ENCODE results near the gene HOXB3.

The HOXB3 gene

GRCh38 chr17:48608494-48608834 lies 18.4 kb upstream of the HOXB3 start:
- in situ Hi-C loops (cut with HindIII; ENCODE audit: low sequenced_read_pairs): no loop called here
- H3K4me3 ChIP-seq (ENCODE audit: low read depth, low read length): no peak overlapping the region
- DNase-seq (ENCODE audit: low read depth): no peak
- no peak for TF ChIP-seq CTCF (IDR thresholded peaks at IDR 0.05; ENCODE audit: low read depth, low read length, missing control alignments)

DNA sequence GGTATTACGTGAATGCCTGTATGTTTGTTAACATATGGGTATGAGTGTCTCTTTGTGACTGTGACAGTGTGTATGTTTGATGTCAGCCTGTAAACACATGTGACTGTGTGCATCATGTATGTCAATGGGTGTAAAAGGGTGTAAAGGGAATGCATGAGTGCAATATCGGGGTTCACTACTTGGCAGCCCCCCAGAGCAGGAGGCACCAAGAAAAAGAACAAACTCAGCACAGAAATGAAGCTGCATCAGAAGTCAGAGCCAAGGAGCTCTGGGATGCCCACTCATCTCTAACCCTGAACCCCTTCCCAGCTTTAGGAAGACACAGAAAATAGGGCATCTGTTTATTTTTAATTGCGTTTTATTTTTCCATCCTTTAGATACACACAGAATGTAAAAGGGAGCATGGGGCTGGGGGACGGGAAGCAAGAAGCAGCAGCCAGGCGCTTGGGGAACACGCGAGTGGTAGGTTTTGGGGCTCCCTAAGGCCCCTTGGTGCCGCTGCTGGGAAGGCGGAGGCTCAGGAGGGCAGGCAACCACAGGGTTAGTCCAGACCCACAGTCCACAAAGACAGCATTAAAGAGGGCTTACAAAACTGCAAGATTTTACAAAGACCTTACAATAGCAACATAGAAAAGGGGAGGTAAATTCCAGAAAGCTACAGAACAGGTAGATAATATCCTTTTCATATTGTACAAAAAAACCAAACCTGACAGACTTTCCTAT lies 17.0 kb upstream of the HOXB3 start:
- TF ChIP-seq CTCF (IDR thresholded peaks at IDR 0.05; ENCODE audit: low read depth, low read length, missing control alignments): no peak
- DNase-seq (ENCODE audit: low read depth): no peak
- in situ Hi-C loops (cut with HindIII; ENCODE audit: low sequenced_read_pairs): no loop called here
- H3K4me3 ChIP-seq (ENCODE audit: low read depth, low read length): no peak overlapping the region

DNA sequence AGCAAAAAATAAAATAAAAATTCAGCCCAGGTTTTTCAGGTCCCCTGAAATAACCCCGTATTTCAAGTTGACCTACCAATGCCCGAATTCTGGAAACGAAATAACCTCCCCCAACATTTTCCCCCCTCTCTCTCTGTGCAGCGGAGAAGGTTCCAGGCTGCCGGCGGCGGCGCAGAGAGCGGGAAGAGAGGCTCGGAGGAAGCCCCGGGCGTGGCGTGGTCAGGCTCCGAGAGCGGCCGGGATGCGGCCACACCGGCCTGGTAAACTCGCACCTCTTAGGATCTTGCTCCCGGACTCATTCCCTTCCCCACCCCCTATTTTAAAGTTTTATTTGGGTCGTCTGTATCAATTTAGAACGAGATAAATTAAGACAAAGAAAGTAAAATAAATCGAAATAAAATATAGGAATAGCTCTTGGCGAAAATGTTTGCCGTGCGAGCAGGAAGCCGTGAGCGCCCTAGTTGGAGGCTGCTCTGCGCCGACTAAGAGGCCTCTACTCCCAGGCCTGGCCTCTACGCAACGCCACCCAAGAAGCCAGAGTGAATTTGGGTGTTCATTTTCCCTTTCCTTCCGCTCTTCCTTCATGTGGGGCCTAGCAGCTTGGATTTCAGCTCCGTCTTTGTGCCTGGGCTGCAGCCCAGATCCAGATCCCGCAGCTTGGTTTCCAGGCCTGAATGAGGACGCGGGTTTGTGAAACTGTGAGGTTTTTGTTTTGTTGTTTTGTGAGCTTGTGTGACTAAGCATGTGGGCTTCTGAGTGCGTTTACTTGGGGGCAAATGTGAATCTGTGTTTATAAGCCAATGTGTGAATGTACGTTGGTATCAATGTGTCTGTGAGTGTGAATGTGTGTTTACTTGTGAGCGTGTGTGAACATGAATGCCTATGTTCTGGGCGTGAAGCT lies 16.2 kb upstream of the HOXB3 start:
- in situ Hi-C loops (cut with HindIII; ENCODE audit: low sequenced_read_pairs): no loop called here
- no peak for DNase-seq (ENCODE audit: low read depth)
- no peak for TF ChIP-seq CTCF (IDR thresholded peaks at IDR 0.05; ENCODE audit: low read depth, low read length, missing control alignments)
- H3K4me3 ChIP-seq (ENCODE audit: low read depth, low read length): no peak overlapping the region

GRCh38 chr17:48605409-48605919 lies 15.4 kb upstream of the HOXB3 start:
- in situ Hi-C loops (cut with HindIII; ENCODE audit: low sequenced_read_pairs): no loop called here
- no peak for TF ChIP-seq CTCF (IDR thresholded peaks at IDR 0.05; ENCODE audit: low read depth, low read length, missing control alignments)
- no peak for DNase-seq (ENCODE audit: low read depth)
- no peak overlapping the region for H3K4me3 ChIP-seq (ENCODE audit: low read depth, low read length)

DNA sequence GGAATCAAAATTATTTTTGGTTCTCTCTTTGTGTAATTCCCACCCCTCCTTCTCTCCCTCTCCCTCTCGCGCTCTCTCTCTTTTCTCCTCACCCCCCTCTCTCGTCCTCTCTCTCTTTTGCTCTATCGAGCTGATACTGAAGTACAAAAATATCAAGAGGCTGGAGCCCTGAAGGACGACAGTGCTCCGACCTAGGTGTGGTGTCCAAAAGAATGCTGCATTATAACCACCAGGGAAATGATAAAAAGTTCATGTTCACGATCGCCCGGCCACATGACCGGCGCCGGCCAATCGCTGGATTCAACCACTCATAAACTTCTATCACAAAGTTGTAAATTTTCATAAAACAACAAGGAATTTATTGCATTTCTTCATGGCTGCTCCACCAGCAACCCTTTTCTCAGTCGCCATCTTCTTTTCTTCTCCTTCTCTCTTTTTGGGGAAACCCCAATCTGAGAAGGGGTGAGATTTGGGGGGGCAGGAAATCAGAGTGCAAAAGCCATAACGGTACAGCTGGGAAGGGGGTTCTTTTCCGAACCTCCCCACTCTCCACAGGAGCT lies 14.8 kb upstream of the HOXB3 start, which contains the start of gene HOXB6:
TSS of gene HOXB6 (minus strand) at position 217 of the 560 bp plus-strand sequence. CDS start 6,836 bp downstream, outside the sequence.
- no peak for TF ChIP-seq CTCF (IDR thresholded peaks at IDR 0.05; ENCODE audit: low read depth, low read length, missing control alignments)
- no peak within 1 kb of the TSS for H3K4me3 ChIP-seq (ENCODE audit: low read depth, low read length)
- no peak for DNase-seq (ENCODE audit: low read depth)
- in situ Hi-C loops (cut with HindIII; ENCODE audit: low sequenced_read_pairs): no loop called here

GRCh38 chr17:48603959-48604769 lies 14.1 kb upstream of the HOXB3 start:
- DNase-seq (ENCODE audit: low read depth): no peak
- H3K4me3 ChIP-seq (ENCODE audit: low read depth, low read length): no peak overlapping the region
- in situ Hi-C loops (cut with HindIII; ENCODE audit: low sequenced_read_pairs): no loop called here
- no peak for TF ChIP-seq CTCF (IDR thresholded peaks at IDR 0.05; ENCODE audit: low read depth, low read length, missing control alignments)

Data from astrocyte of the cerebellum (primary cell).